ENCODE data around the gene ASB7.

Gene ASB7

GRCh38 chr15:100602064-100602822 is at the start of gene ASB7, which contains the start of gene LINS1 (continued):
- no peak for TF ChIP-seq ZSCAN23 (tag by site-specific recombination; IDR thresholded peaks at IDR 0.05)
- TF ChIP-seq ZNF654 (tag by site-specific recombination; IDR thresholded peaks at IDR 0.05; ENCODE audit: low read depth) = no peak
- TF ChIP-seq ZNF16 (tag by site-specific recombination; IDR thresholded peaks at IDR 0.05; ENCODE audit: low read depth) = no peak
- no peak for TF ChIP-seq ZNF544 (tag by site-specific recombination; IDR thresholded peaks at IDR 0.05)
- TF ChIP-seq PRDM6 (tag by site-specific recombination; IDR thresholded peaks at IDR 0.05) = no peak
- no peak for TF ChIP-seq ZNF10 (tag by site-specific recombination; IDR thresholded peaks at IDR 0.05)
- TF ChIP-seq ZNF629 (tag by site-specific recombination; IDR thresholded peaks at IDR 0.05) = 0 out of 2 replicates have a peak, but pooled peaks have one; percentile 9
- TF ChIP-seq ZNF391 (tag by site-specific recombination; IDR thresholded peaks at IDR 0.05; ENCODE audit: borderline replicate concordance, low read depth) = peak; percentile 54; the same call in 1 of the 2 replicates
- TF ChIP-seq, protein P1, sequence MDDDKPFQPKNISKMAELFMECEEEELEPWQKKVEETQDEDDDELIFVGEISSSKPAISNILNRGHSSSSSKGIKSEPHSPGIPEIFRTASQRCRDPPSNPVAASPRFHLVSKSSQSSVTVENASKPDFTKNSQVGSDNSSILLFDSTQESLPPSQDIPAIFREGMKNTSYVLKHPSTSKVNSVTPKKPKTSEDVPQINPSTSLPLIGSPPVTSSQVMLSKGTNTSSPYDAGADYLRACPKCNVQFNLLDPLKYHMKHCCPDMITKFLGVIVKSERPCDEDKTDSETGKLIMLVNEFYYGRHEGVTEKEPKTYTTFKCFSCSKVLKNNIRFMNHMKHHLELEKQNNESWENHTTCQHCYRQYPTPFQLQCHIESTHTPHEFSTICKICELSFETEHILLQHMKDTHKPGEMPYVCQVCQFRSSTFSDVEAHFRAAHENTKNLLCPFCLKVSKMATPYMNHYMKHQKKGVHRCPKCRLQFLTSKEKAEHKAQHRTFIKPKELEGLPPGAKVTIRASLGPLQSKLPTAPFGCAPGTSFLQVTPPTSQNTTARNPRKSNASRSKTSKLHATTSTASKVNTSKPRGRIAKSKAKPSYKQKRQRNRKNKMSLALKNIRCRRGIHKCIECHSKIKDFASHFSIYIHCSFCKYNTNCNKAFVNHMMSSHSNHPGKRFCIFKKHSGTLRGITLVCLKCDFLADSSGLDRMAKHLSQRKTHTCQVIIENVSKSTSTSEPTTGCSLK (tag by site-specific recombination; IDR thresholded peaks at IDR 0.05) = no peak
- no peak for TF ChIP-seq ZNF140 (tag by site-specific recombination; IDR thresholded peaks at IDR 0.05)
- TF ChIP-seq ZNF830 (tag by site-specific recombination; IDR thresholded peaks at IDR 0.05; ENCODE audit: low read depth) = no peak
- TF ChIP-seq, protein P2, sequence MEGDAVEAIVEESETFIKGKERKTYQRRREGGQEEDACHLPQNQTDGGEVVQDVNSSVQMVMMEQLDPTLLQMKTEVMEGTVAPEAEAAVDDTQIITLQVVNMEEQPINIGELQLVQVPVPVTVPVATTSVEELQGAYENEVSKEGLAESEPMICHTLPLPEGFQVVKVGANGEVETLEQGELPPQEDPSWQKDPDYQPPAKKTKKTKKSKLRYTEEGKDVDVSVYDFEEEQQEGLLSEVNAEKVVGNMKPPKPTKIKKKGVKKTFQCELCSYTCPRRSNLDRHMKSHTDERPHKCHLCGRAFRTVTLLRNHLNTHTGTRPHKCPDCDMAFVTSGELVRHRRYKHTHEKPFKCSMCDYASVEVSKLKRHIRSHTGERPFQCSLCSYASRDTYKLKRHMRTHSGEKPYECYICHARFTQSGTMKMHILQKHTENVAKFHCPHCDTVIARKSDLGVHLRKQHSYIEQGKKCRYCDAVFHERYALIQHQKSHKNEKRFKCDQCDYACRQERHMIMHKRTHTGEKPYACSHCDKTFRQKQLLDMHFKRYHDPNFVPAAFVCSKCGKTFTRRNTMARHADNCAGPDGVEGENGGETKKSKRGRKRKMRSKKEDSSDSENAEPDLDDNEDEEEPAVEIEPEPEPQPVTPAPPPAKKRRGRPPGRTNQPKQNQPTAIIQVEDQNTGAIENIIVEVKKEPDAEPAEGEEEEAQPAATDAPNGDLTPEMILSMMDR (tag by site-specific recombination; IDR thresholded peaks at IDR 0.05) = no peak
- TF ChIP-seq, protein P3, sequence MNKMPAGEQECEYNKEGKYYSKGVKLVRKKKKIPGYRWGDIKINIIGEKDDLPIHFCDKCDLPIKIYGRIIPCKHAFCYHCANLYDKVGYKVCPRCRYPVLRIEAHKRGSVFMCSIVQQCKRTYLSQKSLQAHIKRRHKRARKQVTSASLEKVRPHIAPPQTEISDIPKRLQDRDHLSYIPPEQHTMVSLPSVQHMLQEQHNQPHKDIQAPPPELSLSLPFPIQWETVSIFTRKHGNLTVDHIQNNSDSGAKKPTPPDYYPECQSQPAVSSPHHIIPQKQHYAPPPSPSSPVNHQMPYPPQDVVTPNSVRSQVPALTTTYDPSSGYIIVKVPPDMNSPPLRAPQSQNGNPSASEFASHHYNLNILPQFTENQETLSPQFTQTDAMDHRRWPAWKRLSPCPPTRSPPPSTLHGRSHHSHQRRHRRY (tag by site-specific recombination; IDR thresholded peaks at IDR 0.05) = no peak
- TF ChIP-seq ZBTB48 (tag by site-specific recombination; IDR thresholded peaks at IDR 0.05) = peak; percentile 79
- TF ChIP-seq ZNF350 (tag by site-specific recombination; IDR thresholded peaks at IDR 0.05) = no peak
- TF ChIP-seq MEIS1 (CRISPR knock-in tag; IDR thresholded peaks at IDR 0.05; ENCODE audit: borderline replicate concordance) = no peak
- peak; percentile 94 for TF ChIP-seq ZBTB10 (tag by site-specific recombination; IDR thresholded peaks at IDR 0.05)
- TF ChIP-seq ZNF416 (tag by site-specific recombination; IDR thresholded peaks at IDR 0.05) = no peak
- TF ChIP-seq HOXC10 (CRISPR knock-in tag; IDR thresholded peaks at IDR 0.05) = no peak
- TF ChIP-seq MZF1 (tag by site-specific recombination; IDR thresholded peaks at IDR 0.05; ENCODE audit: borderline replicate concordance) = no peak
- TF ChIP-seq ZNF292 (tag by site-specific recombination; IDR thresholded peaks at IDR 0.05; ENCODE audit: borderline replicate concordance, low read depth) = no peak
- TF ChIP-seq ZNF266 (tag by site-specific recombination; IDR thresholded peaks at IDR 0.05; ENCODE audit: low read depth) = no peak
- no peak for TF ChIP-seq ZIC2 (tag by site-specific recombination; IDR thresholded peaks at IDR 0.05)
- 0 out of 2 replicates have a peak, but pooled peaks have one; percentile 18 for TF ChIP-seq PBX3 (CRISPR knock-in tag; IDR thresholded peaks at IDR 0.05)
- TF ChIP-seq, protein P4, sequence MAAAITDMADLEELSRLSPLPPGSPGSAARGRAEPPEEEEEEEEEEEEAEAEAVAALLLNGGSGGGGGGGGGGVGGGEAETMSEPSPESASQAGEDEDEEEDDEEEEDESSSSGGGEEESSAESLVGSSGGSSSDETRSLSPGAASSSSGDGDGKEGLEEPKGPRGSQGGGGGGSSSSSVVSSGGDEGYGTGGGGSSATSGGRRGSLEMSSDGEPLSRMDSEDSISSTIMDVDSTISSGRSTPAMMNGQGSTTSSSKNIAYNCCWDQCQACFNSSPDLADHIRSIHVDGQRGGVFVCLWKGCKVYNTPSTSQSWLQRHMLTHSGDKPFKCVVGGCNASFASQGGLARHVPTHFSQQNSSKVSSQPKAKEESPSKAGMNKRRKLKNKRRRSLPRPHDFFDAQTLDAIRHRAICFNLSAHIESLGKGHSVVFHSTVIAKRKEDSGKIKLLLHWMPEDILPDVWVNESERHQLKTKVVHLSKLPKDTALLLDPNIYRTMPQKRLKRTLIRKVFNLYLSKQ (tag by site-specific recombination; IDR thresholded peaks at IDR 0.05; ENCODE audit: borderline replicate concordance) = no peak
- no peak for TF ChIP-seq ZNF239 (tag by site-specific recombination; IDR thresholded peaks at IDR 0.05)
- TF ChIP-seq EGR2 (tag by site-specific recombination; IDR thresholded peaks at IDR 0.05; ENCODE audit: low read depth) = peak; percentile 56; the same call in 1 of the 2 replicates

Data from HEK293 (cell line).